SHP77 (cell line): ENCODE results near the gene KCNT1.

Experiments
- DNase-seq, 2 experiments: peaks; one replicate each; lab custom pipeline; 2025; lab: John Stamatoyannopoulos, UW

The KCNT1 gene

DNA sequence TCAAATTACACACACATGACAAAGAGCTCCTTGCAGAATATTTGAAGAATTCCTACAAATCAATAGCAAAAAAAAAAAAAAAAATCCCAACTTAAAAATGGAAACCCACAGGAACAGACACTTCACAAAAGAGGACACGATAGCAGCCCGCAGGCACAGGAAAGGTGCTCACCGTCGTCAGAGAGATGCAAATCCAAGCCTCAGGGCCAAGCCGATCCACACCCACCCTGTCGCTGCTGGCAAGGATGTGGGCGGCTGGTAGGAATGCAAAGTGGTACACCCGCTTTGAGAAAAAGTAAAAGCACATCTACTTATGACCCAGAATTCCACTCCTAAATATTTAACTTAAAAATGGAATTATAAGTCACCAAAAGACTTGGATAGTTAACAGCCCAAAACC is 28.0 kb upstream of the KCNT1 start:
- no peak for DNase-seq

DNA sequence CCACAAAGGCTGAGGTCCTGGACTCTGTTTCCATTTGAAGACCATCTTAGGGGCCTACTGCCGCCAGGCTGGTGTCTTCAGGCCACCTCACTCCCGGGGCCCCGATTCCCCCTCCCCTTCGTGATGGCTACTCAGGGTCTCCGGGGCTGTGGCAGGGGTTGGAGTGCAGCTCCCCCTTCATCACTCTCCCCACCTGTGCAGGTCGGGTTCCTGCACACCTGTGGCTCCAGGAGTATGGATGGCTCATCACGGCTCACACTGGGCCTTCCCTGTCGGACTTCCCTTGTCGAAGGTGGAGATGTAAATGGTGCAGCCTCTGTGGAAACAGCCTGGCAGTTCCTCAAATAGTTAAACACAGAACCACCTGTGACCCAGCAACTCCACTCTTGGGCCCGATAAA is 27.0 kb upstream of the KCNT1 start:
- DNase-seq = no peak

DNA sequence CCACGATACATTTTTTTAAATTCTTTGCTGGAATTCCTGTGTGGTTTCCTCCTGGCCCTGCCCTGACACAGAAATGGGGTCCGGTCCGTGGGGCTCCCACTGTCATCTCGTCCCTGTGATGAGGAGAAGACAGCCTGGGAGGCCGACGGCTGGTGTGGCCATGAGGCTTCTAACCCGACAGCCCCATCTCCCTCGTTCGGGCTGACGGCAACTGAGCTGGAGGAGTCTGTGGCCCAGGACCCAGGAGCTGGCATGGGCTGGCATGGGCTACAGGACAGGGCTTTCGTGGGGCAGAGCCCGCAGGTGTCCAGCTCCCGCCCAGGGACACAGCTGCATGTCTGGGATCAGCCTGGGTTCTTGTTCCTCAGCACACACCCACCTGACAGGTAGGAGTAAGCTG is 25.1 kb upstream of the KCNT1 start:
- DNase-seq = no peak

DNA sequence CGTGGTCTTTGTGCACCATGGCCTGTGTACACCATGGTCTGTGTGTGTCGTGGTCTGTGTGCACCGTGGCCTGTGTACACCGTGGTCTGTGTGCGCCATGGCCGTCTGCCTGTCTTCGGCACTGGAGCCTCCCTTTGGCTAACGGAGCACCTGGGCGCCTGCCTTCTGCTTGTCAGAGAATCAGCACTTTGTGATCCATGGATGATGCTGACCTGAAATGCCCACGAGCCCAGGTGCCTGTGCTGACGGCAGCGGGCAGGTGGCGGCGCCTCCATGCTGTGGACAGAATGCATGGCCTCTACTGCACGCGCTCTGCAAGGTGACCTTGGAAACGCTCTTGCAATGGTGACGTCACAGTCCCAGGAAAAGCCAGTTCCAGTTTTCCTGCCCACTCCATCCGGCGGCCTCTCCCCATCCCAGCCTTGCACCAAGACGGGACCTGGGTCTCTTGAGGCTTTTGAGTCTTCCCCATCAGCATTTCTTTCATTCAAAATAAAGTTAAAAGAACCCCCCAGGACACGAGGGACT is 24.3 kb upstream of the KCNT1 start:
- DNase-seq = no peak

DNA sequence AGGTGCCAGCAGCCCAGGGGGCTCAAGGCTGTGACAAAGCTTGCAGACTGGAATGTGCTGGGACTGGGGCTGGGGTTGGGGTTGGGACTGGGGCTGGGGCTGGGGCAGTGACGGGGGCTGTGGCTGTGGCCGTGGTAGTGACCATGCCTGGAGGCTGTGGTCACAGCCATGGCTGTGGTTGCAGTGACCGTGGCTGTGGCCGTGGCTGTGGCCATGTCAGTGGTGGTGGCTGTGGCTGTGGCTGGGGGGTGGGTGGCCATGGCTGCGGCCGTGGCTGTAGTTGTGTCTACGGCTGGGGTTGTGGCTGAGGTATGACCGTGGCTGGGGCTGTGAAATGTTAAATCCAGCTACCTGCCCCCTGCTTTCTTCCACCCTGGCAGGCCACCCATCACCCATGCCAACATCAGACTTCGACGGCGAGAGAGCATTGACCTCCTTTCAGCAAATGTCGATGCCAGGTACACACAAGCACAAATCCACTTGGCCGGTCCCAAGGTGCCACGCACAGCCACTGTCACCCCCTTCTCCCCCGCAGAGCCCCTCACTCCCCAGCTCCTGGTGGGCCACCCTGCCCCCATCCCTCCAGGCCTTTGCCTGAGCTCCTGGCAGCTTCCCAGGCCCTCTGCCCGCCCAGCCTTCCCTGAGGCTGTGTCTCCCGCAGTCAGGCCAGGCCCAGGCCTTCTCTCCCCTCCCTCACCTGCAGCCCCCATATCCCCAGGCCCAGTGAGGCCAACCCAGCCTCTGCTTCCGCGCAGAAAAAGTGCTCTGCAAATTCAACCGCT is 23.6 kb upstream of the KCNT1 start:
- no peak for DNase-seq

DNA sequence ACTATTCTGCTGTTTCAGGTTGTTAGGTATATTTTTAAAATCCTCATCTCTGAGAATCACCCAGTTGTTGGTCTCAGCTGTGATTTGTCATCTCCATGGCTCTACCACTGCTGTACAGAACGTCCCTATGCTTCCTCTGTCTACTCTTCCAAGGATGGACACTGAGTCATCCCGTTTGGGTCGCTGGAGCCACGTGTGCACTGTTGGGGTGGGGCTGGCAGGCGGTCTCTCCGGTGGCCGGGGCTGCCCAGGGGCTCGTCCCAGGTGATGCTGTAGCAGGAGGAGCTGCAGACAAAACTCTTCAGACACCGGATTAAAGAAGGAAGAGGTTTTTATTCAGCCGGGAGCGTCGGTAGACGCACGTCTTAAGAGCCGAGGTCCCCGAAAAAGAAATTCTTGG is 21.9 kb upstream of the KCNT1 start:
- no peak for DNase-seq

DNA sequence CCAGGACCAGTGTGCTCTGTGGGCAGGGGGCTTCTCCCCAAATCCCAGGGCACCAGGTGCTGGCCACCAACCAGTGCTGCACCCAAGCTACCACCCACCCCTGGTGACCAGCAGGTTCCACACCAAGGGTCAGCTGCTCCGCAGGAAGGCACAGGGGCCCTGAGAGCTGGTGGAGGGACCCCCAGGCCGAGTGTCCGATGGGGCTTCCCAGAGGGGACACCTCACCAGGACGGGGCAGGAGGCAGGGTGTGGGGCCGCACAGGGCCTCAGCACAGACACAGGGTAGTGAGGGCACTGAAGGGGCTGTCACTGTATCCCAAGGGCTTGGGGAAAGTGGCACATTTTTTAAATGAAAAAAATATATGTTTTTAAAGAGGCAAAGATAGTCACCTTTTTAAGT is 20.8 kb upstream of the KCNT1 start:
- DNase-seq = no peak

DNA sequence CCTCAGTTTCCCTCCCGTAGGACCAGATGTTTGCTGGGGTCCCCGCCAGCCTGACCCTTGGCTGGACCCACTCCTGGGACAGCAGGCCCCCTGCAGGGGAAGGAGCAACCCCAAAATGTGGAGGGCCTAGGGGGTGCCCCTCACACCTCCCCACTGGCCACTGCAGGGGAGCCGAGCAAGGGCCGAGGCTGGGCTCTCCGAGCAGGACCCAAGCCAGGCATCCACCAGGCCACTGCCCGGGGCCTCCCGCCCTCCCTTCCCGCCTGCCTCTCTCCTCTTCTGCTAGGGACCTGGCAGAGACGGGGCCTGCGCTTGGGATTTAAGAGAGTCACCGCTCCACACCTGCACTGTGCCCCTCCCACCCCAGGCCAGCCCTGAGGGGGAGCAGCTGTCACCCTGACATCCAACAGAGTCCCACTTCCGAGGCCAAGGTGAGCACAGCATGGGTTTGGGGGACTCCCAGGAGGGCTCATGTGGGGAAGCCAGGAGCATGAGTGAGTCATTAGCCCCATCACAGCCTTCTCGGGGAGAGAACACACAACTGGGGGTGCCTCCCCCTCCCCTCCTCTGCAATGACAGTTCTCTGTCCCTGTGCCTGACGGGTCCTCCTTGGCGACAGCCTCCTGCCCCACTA is 18.5 kb upstream of the KCNT1 start:
- DNase-seq = no peak

DNA sequence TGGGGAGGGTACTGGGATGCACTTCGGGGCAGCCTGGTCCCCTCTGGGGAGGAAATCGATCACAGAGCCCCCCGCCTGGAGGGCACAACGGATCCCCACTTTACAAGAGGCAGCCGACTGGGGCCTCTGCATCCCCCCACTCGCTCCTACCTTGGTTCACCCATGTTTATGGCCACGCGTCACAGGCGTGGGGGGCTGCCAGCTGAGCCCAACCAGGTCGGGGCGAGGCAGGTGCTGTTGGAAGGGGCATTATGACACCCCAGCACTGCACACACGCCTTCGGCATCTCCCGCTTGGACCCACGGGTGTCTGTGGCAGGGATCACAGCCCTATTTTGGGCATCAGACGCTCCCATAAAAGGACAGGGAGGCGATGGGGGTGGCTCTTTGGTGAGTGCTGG is 17.3 kb upstream of the KCNT1 start:
- no peak for DNase-seq

- no peak for DNase-seq
Observed at GRCh38 chr9:135687216-135687615, 14.8 kb upstream of the KCNT1 start.

- no peak for DNase-seq
Observed at GRCh38 chr9:135689011-135689410, 13.0 kb upstream of the KCNT1 start.

- DNase-seq = no peak
Observed at GRCh38 chr9:135690836-135691570, 11.0 kb upstream of the KCNT1 start.

GRCh38 chr9:135692410-135692809 is 9.6 kb upstream of the KCNT1 start:
- no peak for DNase-seq

DNA sequence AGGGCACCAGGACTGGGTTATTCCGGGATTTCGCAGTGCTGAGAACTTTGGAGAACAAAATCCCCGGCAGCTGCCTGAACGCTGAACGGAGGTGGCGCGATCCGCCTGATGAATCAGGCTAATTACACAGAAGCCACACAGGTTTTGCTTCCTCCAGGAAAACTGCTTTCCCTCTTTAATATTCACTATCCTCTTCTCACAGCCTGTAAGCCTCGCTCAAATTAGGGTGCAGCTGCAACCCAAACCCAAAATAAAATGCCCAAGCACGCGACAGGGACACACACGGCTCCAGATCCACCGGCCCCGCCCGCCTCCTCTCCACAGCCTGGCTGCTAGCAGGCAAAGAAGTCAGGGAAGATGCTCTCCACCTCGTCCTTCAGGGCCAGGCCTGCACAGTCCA is 8.7 kb upstream of the KCNT1 start:
- DNase-seq = no peak

- DNase-seq = no peak
Observed at GRCh38 chr9:135693771-135694170, 8.2 kb upstream of the KCNT1 start.

DNA sequence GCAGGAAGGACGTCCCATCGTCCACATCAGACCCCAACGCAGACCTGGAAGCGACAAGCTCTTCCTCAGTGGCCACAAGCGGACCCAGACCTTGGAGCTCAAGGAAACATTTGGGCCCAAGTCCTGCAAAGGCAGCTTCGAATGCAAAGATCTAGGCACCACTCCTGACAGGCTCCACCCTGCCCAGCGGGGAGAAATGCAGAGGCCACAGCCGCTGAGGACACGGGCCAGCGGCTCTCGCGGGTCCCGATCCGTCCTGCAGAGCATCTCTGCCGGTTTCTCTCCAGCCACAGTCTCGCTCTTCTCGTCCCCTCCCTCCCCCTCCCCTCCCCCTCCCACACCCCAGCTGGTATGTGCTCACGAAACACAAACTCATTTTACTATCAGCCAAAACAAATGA is 7.6 kb upstream of the KCNT1 start:
- no peak for DNase-seq

GRCh38 chr9:135695036-135695435 is 6.9 kb upstream of the KCNT1 start:
- DNase-seq = no peak

GRCh38 chr9:135695642-135696041 is 6.3 kb upstream of the KCNT1 start:
- DNase-seq = no peak

- DNase-seq = no peak
Observed at GRCh38 chr9:135696446-135696845, 5.5 kb upstream of the KCNT1 start.

- DNase-seq = no peak
Observed at GRCh38 chr9:135697226-135697625, 4.8 kb upstream of the KCNT1 start.

DNA sequence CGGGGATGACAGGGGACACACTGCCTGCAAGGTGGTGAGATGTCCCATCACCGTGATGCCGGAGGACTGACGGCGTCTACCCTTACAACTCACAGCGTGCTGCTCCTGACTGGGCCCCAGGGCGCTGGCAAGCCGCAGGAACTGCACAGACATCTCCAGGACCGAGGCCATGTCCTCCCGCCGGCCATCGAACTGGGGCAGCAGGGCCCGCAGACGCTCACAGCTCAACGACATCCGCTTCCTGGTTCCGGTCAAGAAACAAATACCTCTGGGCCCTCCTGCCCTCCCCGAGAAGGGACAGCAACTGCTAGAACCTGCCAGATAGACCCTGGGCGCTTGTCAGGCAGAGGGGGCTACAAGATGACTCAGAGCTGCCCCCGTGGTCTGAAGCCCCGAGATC is 3.7 kb upstream of the KCNT1 start:
- no peak for DNase-seq

DNA sequence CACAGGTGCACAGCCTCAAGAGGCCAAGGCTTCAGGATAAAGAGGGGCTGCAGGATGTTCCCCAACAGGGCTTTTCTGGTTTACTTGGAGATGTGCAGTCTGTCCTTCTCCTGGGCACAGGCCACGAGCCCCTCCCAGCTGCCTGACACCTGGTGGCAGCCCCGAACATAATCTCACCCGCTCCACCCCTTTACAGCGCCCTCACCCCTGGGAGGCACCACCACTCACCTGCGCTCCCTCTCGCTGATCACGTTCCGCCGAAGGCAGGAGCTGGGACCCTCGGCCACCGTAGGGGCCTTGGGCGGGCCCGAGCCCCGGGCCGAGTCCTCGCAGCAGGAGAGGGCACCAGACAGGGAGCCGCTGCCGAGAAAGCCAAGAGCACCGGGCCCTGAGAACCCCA is 3.2 kb upstream of the KCNT1 start:
- DNase-seq = no peak

GRCh38 chr9:135699440-135699839 is 2.5 kb upstream of the KCNT1 start, which contains the start of gene SOHLH1:
Gene SOHLH1, minus strand, starts transcription at chr9:135699481. Its CDS starts 14 bp downstream, at chr9:135699467.
- no peak for DNase-seq
